Mesendoderm (in vitro differentiated cells): ENCODE results near the gene KIF5C.

ENCODE experiments used
- DNase-seq: peaks from one replicate; pipeline ENCODE4 v3.0.0; 2013
- H2AK5ac ChIP-seq: 2 replicates; pipeline ENCODE4 v1.6.1; 2013; ENCODE audit warnings: low read length, inconsistent platforms
- H2BK120ac ChIP-seq: 2 replicates; pipeline ENCODE4 v1.6.1; 2013; ENCODE audit warnings: low read depth, mild to moderate bottlenecking, low read length, moderate library complexity, mixed read lengths
- H2BK15ac ChIP-seq: replicated peaks from 2 replicates; pipeline ENCODE4 v1.6.1; 2013; ENCODE audit warnings: low read depth, mild to moderate bottlenecking, moderate library complexity
- H2BK5ac ChIP-seq: 2 replicates; pipeline ENCODE4 v1.6.1; 2013; ENCODE audit warnings: low read length, inconsistent platforms
- H3K18ac ChIP-seq: 2 replicates; pipeline ENCODE4 v1.6.1; 2013; ENCODE audit warnings: mild to moderate bottlenecking, low read length, mixed read lengths
- H3K23ac ChIP-seq: one replicate; pipeline ENCODE4 v1.6.1; 2013; ENCODE audit warnings: low read length
- H3K27ac ChIP-seq: 2 replicates; pipeline ENCODE4 v1.5.1; 2013; ENCODE audit warnings: low read depth, mild to moderate bottlenecking, inconsistent platforms, low read length, moderate library complexity
- H3K27me3 ChIP-seq: 2 replicates; pipeline ENCODE4 v1.6.1; 2013; ENCODE audit warnings: low read length, control low read depth, mild to moderate bottlenecking, inconsistent platforms; ENCODE audit not compliant: insufficient read depth, poor library complexity
- H3K36me3 ChIP-seq: 2 replicates; pipeline ENCODE4 v1.6.1; 2013; ENCODE audit warnings: low read length, inconsistent platforms; ENCODE audit not compliant: control insufficient read depth, insufficient read depth
- H3K4ac ChIP-seq: one replicate; pipeline ENCODE4 v1.6.1; 2013; ENCODE audit warnings: low read depth, mild to moderate bottlenecking, low read length, moderate library complexity
- H3K4me1 ChIP-seq: 2 replicates; pipeline ENCODE4 v1.6.1; 2013; ENCODE audit warnings: low read depth, low read length, inconsistent platforms; ENCODE audit not compliant: control insufficient read depth
- H3K4me2 ChIP-seq: 2 replicates; pipeline ENCODE4 v1.6.1; 2013; ENCODE audit warnings: low read length
- H3K4me3 ChIP-seq: 2 replicates; pipeline ENCODE4 v1.5.1; 2013; ENCODE audit warnings: mild to moderate bottlenecking, low read length
- H3K56ac ChIP-seq: one replicate; pipeline ENCODE4 v1.6.1; 2013; ENCODE audit warnings: low read length
- H3K79me1 ChIP-seq: 2 replicates; pipeline ENCODE4 v1.6.1; 2013; ENCODE audit warnings: low read length, inconsistent platforms
- H3K79me2 ChIP-seq: 2 replicates; pipeline ENCODE4 v1.6.1; 2013; ENCODE audit warnings: mild to moderate bottlenecking, low read length; ENCODE audit not compliant: control insufficient read depth, insufficient read depth
- H3K9ac ChIP-seq: 2 replicates; pipeline ENCODE4 v1.6.1; 2013; ENCODE audit warnings: low read length, inconsistent platforms
- H4K5ac ChIP-seq: one replicate; pipeline ENCODE4 v1.6.1; 2013; ENCODE audit warnings: low read length
- H4K8ac ChIP-seq: one replicate; pipeline ENCODE4 v1.6.1; 2013; ENCODE audit warnings: low read depth, mild to moderate bottlenecking, control low read depth, low read length, moderate library complexity
- WGBS: extraction: QIAGEN DNeasy Blood & Tissue Kit; methylation state at CpG from one replicate; pipeline ENCODE4 v1.1.7; 2013; ENCODE audit warnings: low lambda C conversion rate, missing lambda C conversion rate; ENCODE audit not compliant: insufficient coverage; ENCODE audit errors: extremely low coverage; 5-methylcytosine and 5-hydroxymethylcytosine counted together

KIF5C gene

DNA sequence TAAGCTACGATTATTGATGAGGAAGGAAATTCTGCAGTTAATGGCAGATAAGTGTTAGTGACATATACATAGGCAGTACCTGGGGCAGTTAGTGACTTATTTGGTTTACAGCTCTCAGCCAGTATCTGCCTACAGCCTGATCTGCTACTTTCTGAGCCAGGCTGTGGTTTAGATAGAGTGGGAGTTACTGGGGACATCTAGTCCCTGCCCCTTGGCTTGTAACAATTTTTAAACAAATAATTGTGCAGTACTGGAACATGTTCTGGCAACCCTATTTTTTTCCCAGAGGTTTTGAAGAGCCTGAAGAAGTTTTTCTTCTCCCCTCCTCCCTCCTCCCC is 2.3 kb downstream of the KIF5C start:
- no peak overlapping the region for H3K56ac ChIP-seq
- H3K27ac ChIP-seq: no peak overlapping the region
- no peak overlapping the region for H4K5ac ChIP-seq
- H3K4ac ChIP-seq: no peak overlapping the region
- no peaks in the 10 kb centered on the region for H3K36me3 ChIP-seq
- no peak for DNase-seq
- no peak overlapping the region for H3K18ac ChIP-seq
- H3K79me2 ChIP-seq: peaks cover 5% of the 10 kb centered on the region
- H3K27me3 ChIP-seq: no peaks in the 10 kb centered on the region
- H2BK15ac ChIP-seq: no peak overlapping the region
- no peak overlapping the region for H3K9ac ChIP-seq
- WGBS: no CpG with 5 or more reads among the region's 1 CpG
- H3K79me1 ChIP-seq: peaks cover 5% of the 10 kb centered on the region
- H3K4me1 ChIP-seq: no peaks in the 10 kb centered on the region
- H2BK120ac ChIP-seq: no peak overlapping the region
- H3K4me3 ChIP-seq: no peak overlapping the region
- H2AK5ac ChIP-seq: no peak overlapping the region
- H4K8ac ChIP-seq: no peak overlapping the region
- no peak overlapping the region for H2BK5ac ChIP-seq
- no peak overlapping the region for H3K23ac ChIP-seq
- H3K4me2 ChIP-seq: no peak overlapping the region

GRCh38 chr2:148880636-148881035 is 5.6 kb downstream of the KIF5C start:
- no peak overlapping the region for H4K8ac ChIP-seq
- no peak overlapping the region for H3K4ac ChIP-seq
- H2BK5ac ChIP-seq: no peak overlapping the region
- H2BK120ac ChIP-seq: no peak overlapping the region
- no peak overlapping the region for H3K18ac ChIP-seq
- peaks cover 5% of the 10 kb centered on the region for H3K79me2 ChIP-seq
- H3K4me3 ChIP-seq: no peak overlapping the region
- H3K27me3 ChIP-seq: no peaks in the 10 kb centered on the region
- no peak overlapping the region for H3K9ac ChIP-seq
- H3K4me2 ChIP-seq: no peak overlapping the region
- peaks cover 5% of the 10 kb centered on the region for H3K79me1 ChIP-seq
- no peak overlapping the region for H2BK15ac ChIP-seq
- no peak overlapping the region for H3K23ac ChIP-seq
- no peaks in the 10 kb centered on the region for H3K36me3 ChIP-seq
- no peak for DNase-seq
- no peaks in the 10 kb centered on the region for H3K4me1 ChIP-seq
- no peak overlapping the region for H2AK5ac ChIP-seq
- no CpG with 5 or more reads among the region's 2 CpGs for WGBS
- no peak overlapping the region for H3K27ac ChIP-seq
- no peak overlapping the region for H4K5ac ChIP-seq
- H3K56ac ChIP-seq: no peak overlapping the region

DNA sequence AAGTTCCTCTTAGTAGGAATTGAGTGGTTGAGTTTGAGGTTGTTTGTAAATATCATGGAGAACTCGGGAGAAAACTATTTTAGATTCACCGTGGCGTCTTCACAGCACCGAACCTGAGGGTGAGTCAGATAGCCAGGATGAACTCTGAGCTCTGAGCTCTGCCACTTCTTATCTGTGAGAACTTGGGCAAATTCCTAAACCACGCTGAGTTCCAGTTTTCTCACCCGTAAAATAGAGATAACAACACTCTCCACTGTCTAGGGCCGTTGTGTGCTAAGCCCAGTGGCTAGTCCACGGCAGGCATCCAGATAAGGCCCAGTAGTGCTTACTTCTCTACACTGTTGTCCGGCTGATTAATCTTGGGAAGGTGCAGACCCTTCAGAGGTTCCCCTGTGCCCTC is 7.0 kb downstream of the KIF5C start:
- Histone ChIP-seq H3K27ac (no peak overlapping the region), H3K23ac (no peak overlapping the region), H2BK5ac (no peak overlapping the region), H3K4ac (no peak overlapping the region), H3K4me2 (no peak overlapping the region), H3K79me2 (peaks cover 5% of the 10 kb centered on the region), H2BK120ac (no peak overlapping the region), H3K36me3 (no peaks in the 10 kb centered on the region), H4K5ac (no peak overlapping the region), H3K9ac (no peak overlapping the region), H3K4me1 (no peaks in the 10 kb centered on the region), H2BK15ac (no peak overlapping the region), H3K79me1 (peaks cover 5% of the 10 kb centered on the region), H4K8ac (no peak overlapping the region), H3K4me3 (no peak overlapping the region), H3K18ac (no peak overlapping the region), H2AK5ac (no peak overlapping the region), H3K56ac (no peak overlapping the region), H3K27me3 (no peaks in the 10 kb centered on the region)
- DNase-seq: peak; percentile 82
- WGBS: no CpG with 5 or more reads among the region's 9 CpGs

DNA sequence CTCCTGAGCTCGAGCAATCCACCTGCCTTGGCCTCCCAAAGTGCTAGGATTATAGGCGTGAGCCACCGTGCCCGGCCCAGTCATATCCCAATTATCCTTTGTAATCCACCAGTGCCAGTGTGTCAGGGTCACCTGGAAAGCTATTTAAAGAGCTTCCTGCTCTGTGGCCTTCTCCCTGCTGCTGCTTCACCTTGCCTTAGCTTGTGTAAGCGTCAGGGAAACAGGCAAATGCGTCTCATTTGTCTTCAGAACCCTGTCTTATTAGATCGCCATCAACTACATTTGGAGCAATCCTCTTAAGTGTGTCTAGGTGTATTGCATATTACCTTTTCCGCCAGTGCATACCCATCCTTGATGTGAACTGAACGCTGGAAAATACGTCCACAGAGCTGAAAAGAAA is 10.2 kb downstream of the KIF5C start:
- no peak overlapping the region for H3K27ac ChIP-seq
- H3K36me3 ChIP-seq: no peaks in the 10 kb centered on the region
- no peaks in the 10 kb centered on the region for H3K27me3 ChIP-seq
- no CpG with 5 or more reads among the region's 10 CpGs for WGBS
- no peak overlapping the region for H2BK120ac ChIP-seq
- H3K9ac ChIP-seq: no peak overlapping the region
- H3K4me2 ChIP-seq: no peak overlapping the region
- no peak overlapping the region for H2BK5ac ChIP-seq
- H2BK15ac ChIP-seq: no peak overlapping the region
- H3K79me2 ChIP-seq: no peaks in the 10 kb centered on the region
- H2AK5ac ChIP-seq: no peak overlapping the region
- H3K56ac ChIP-seq: no peak overlapping the region
- H4K5ac ChIP-seq: no peak overlapping the region
- H3K4me3 ChIP-seq: no peak overlapping the region
- peaks cover 3% of the 10 kb centered on the region for H3K4me1 ChIP-seq
- DNase-seq: no peak
- no peak overlapping the region for H3K4ac ChIP-seq
- H3K18ac ChIP-seq: no peak overlapping the region
- no peak overlapping the region for H4K8ac ChIP-seq
- no peak overlapping the region for H3K23ac ChIP-seq
- peaks cover 1% of the 10 kb centered on the region for H3K79me1 ChIP-seq

DNA sequence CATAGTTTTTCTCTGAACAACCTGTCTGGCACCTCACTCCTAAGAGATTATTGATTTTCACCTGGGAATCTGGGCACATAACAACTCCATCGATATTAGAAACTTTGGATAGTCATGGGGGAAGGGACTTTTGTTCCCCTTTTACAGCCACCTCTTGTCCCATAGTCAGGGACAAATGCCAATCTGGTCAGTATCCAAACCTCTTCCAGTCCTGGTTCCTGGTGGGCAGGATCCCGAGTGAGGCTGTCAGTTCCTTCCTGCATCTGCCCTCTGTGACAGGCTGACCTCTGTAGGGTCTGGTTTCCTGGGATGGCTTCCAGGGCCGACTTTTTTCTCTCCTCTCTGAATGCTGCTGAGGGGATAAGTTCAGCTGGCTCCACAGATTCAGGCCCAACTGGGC is 11.0 kb downstream of the KIF5C start:
- Histone ChIP-seq H3K4me1 (peaks cover 3% of the 10 kb centered on the region), H2BK15ac (no peak overlapping the region), H4K8ac (no peak overlapping the region), H2AK5ac (no peak overlapping the region), H3K27me3 (no peaks in the 10 kb centered on the region), H3K18ac (no peak overlapping the region), H3K79me2 (no peaks in the 10 kb centered on the region), H3K23ac (no peak overlapping the region), H2BK5ac (no peak overlapping the region), H2BK120ac (no peak overlapping the region), H3K36me3 (no peaks in the 10 kb centered on the region), H3K27ac (no peak overlapping the region), H3K4me3 (no peak overlapping the region), H3K4me2 (no peak overlapping the region), H3K4ac (no peak overlapping the region), H3K79me1 (peaks cover 1% of the 10 kb centered on the region), H3K56ac (no peak overlapping the region), H3K9ac (no peak overlapping the region), H4K5ac (no peak overlapping the region)
- DNase-seq: no peak
- WGBS: no CpG with 5 or more reads among the region's 3 CpGs

DNA sequence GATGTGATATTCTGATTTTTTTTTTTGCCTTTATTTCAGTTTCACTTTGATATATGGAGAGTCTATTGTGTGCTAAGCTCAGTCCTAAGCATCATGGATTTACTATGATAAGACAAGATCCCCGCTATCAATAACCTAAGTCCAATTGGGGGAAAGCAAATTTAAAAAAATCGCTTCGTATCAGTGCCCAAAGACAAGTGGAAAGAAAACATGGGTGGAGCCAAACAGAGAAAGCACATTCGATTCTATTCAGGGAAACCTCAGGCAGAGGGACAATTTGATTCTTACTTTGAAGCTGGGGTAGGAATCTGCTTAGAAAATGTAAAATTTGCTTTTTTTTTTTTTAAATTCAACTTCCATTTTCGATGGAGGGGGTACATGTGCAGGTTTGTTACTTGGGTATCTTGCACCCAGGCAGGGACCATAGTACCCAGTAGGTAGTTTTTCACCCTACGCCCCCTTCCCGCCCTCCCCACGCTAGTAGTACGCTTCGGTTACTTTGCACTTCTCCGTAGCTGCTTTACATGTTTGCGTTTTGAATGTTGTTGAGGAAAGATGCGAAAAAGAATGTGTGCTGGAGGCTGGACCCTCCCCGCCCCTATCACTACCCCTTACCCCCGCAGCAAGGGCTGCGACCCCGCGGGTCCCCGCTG is 12.4 kb downstream of the KIF5C start:
- Histone ChIP-seq H2AK5ac (no peak overlapping the region), H3K56ac (peak overlapping the region; percentile 43), H4K5ac (no peak overlapping the region), H3K27ac (no peak overlapping the region), H3K4me1 (peaks cover 3% of the 10 kb centered on the region), H3K9ac (no peak overlapping the region), H3K4me3 (no peak overlapping the region), H2BK120ac (no peak overlapping the region), H3K18ac (peak overlapping the region; percentile 87), H3K23ac (no peak overlapping the region), H3K27me3 (no peaks in the 10 kb centered on the region), H3K79me2 (no peaks in the 10 kb centered on the region), H2BK15ac (no peak overlapping the region), H3K4me2 (peak overlapping the region; percentile 84), H4K8ac (peak overlapping the region; percentile 31), H3K79me1 (peaks cover 1% of the 10 kb centered on the region), H3K36me3 (no peaks in the 10 kb centered on the region), H3K4ac (no peak overlapping the region), H2BK5ac (no peak overlapping the region)
- WGBS: no CpG with 5 or more reads among the region's 19 CpGs
- no peak for DNase-seq
